ENCODE results near the gene AFAP1.

The AFAP1 gene

DNA sequence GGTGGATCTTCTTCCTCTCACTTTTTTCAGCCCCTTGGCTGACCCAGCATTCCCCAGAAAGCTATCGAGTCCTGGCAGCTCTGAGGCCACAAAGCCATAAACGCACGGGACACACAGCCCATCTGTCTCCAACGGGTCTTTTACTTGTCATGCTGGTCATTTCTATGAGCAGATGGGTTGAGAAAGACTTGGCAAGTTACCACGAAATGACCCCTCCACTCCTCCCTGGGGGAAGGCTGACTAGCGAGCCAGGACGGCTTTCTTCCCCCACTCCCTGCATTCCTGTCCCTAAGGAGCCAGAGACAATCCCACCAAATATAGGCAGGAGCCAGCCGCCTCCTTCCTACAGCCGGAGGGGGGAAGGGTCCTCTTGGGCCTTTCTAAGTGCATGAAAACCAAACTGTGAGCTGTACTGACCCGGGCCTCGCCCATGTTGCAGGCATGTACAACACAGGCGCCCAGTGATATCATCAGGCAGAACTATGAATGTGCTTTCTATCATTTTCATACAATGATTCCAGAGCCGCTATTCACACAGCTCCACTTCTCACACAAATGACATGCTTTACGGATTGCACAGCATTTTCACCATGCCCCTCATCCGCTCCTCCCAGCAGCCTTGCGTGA is 28.6 kb downstream of the AFAP1 start:
- FAIRE-seq = no peak

GRCh38 chr4:7910263-7910896 is 29.3 kb downstream of the AFAP1 start:
- no peak for FAIRE-seq

DNA sequence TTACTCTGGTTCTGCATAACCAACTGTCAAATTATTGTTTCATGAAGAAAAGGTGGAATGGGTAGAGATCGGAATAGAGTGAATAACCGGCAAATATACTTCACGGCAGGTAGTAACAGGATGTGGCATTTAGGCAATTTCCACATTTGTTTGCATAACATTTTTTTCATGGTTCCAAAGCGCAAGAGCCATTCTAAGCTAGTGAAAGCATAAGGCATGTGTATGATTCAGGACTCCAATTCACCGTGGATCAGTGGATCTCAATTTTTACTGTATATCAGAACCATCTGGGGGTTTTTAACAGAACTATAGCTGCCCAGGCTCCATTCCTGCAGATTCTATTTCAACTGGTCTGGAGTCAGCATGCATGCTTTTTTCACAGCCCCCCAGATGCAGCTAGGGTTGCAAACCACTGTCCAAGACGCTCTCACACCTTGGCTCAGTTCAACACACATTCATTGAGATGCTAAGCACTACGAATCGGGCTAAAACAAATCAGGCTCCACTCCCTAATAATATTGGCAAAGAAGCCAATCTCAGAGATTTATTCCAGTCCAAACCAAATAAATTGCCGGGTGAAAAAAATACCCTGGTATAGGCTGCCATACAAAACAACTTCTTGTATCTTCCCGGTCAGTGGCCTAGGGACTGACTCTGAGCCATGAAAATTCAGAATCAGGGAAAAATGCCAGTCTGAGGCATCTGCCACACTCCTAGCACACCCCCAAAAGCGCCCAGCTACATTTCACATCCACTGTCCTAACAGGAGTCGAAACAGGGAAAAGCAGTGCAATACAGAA is 30.0 kb downstream of the AFAP1 start:
- no peak for FAIRE-seq

- FAIRE-seq = no peak
Observed at GRCh38 chr4:7908668-7909067, 31.0 kb downstream of the AFAP1 start.

- no peak for FAIRE-seq
Observed at GRCh38 chr4:7907142-7907541, 32.5 kb downstream of the AFAP1 start.

GRCh38 chr4:7906171-7906701 is 33.4 kb downstream of the AFAP1 start:
- FAIRE-seq = no peak

DNA sequence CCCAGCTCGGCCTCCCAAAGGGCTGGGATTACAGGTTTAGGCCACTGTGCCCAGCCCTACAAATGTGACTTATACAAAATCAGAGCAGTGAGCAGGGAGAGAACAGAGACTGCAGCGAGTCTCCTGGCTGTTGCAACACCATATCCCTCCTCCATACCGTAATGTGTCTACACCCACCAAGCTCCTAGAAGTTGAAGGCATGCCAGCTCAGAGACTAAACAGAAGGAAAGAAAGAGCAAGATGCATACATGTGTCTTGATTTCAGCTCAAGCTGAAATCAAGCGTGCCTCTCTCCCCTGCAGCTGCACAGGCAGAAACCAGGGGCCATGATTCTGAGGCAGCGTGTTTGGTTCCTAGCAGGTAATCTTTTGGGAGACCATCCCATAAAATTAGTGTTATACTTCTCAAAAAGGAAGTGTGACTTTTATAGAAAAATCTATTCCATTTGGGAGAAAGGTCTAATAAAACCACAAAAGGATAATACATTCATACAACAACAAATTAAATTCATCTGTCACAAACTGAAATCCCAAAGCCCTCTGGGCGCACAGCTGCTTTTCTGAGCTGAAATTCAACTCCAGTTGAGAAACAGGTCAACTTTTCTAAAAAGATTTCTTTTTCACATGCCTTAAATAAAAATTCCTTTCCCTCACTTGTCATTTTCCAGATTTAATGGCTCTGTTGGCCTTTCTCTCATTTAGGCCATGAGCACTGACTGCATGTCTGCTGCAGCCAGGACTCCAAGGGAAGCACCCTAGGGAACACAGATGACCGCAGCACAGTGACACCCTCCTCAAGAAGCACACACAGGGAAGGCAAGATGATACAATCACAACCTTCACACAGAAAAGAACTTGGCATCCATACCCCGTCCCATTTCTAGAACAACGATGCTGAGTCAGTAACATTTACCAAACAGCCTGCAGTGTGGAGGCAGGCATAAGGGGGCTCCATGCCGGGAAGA is 34.4 kb downstream of the AFAP1 start:
- no peak for FAIRE-seq

DNA sequence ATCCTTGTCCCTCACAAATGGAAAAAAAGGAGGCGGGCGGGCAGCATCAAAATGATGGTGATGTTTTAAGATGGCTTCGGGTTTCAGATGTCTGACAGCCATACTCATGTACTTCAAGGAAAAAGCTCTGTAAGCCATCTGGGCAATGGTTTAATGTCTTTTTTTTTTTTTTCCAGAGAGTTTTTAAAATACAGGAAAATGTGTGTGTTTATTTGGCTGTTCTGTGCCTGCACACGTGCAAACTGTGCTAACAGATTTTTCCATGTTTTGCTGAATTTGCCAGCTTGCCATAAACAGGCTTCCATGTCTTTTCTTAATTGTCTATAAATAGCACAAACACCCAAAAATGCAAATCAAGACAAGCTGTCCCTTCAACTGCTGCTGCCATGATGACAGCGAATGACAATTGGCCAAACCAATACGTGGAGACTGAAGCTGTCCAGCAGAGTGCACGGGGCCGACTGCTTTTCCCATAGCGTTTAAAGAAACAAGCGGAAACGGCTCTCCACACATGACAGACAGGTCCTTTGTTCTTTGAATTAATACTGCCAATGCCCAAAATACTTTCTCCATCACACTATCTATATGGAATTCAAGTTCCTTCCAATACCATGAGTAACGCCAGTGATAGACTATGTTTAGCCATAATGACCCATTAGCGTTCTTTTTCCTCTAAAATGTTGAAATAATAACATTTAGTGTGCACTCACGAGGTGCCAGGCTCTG is 35.7 kb downstream of the AFAP1 start:
- FAIRE-seq = no peak

GRCh38 chr4:7902826-7903225 is 36.8 kb downstream of the AFAP1 start:
- no peak for FAIRE-seq

DNA sequence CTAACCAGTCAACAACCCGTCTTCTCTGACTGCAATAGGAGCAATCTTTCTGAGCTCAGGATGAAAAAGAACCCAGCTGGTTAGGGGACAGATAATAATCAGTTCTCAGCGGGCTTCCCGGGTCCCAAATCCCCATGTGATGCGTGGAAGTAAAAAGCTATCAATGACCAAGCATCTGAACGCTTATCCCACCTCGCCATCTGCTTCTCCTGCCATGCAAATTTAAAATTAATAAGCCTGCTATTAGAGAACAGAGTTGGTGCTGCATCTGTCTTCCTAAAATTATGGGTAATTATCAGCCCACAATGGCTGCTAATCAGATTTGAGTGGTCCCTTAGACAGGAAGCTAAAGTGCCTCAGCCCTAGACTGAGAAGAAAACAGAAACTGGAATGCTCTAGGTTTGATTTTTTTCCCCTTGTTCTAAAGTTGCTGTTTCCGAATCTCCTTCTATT is 37.5 kb downstream of the AFAP1 start:
- no peak for FAIRE-seq

GRCh38 chr4:7901311-7901885 is 38.3 kb downstream of the AFAP1 start:
- FAIRE-seq = no peak

GRCh38 chr4:7900334-7900909 is 39.2 kb downstream of the AFAP1 start:
- no peak for FAIRE-seq

DNA sequence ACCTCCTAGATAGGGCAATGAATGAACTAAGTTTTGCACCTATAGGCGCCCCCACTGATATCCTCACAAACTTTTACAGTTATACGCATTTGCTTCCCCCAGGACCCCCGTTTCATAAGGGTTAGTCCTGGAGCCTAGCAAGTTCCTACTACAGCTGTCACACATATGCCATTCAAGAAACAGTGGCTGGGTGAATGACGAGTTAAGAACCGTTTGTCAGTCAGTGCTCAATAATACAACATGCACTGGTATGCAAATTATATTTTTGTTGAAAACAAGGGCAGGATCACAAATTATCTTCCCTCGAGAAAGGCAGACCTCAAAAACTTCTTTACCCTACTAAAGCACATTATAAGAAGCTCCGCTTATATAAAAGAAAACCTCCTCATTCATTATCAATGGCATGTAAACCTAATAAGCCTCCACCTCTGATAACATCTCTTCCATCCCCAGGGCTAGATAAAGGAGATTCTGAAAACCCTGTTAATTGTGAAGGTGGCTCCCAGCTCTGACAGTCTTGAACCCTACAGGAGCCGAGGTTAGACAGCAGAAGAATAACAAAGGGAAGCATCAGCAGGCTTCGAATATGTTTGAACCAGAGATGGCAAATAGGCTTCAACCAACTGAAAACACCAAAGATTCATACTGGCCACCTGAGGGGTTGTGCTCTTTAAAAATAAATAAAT is 40.3 kb downstream of the AFAP1 start:
- no peak for FAIRE-seq

DNA sequence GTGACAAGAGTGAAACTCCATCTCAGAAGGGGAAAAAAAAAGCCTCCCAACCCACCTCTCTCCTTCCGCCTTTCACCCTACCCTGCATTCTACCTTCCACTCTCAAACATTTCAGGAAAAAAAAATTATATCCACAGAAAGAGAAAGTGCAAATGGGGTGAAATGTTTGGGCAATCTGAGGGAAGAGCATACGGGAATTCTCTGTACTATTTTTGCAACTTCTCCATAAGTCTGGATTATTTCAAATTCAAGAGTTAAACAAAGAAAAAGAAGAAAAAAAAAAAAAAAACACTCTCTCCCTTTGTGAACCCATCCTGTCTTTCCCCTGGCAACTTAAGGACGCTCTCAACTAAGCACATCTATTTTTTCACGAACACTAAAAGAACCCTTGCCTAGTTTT is 41.3 kb downstream of the AFAP1 start:
- no peak for FAIRE-seq

- FAIRE-seq = no peak
Observed at GRCh38 chr4:7897811-7898210, 41.9 kb downstream of the AFAP1 start.

DNA sequence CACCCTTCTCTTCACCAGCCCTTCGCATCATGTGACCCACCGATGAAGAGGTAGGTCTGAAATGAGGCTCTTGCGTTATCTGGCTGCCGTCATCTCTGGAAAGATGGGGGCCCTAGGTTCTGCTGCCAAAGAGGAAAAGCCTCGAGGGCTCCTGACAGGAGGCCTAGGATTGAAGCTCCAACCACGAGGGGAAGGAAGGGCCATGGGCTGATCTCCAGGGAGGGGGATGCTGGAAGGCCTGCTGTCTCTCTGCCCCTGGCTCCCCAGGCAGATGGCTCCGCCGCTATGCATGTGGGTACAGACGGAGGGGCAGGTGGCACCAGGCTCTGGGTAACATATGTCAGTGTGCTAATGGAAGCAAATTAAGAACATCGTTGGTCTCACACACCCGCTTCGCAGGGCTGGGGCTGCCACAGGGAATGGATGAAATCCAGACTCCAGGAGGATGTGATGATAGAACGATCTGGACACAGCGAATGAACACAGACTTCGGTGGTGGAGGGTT is 44.9 kb downstream of the AFAP1 start:
- no peak for FAIRE-seq

DNA sequence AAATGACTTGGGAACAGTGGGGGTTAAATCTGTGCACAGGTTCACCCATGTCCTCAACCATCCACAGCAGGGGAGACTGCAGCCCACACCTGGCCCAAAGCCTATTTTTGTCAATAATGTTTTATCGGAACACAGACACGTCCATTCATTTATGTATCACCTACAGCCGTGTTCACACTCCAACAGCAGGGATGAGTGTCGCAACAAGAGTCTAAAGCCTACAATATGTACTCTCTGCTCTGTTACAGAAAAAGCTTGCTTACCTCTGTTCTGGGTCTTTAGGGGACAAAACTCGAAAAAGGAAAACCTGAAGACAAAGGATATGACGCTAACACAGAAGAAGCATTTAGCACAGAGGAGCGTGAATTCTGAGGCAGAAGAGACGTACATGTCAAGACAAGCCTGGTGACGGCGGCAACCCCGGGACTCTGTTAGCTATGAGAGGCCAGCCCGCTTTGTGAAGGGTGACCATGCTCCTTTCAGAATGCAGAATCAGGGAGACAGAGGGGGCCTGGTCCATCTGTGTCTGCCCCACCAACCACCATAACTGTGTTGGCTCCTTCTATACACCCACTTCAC is 45.5 kb downstream of the AFAP1 start:
- no peak for FAIRE-seq

DNA sequence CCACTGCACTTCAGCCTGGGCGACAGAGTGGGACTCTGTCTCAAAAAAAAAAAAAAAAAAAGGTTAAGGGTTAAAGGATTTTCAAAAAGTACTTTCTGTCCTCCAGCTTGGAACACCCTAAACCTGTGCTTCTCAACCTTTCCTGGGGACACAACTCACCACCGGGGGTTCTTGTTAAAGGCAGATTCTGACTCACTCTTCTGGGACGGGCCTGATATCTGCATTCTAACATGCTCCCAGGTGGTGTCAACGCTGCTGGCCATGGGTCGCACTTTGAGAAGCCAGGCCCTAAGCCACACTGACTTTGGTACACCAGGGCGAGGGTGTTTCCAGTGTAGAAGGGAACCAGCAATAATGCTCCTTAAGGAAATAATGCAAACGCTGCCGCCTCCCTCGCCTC is 46.1 kb downstream of the AFAP1 start:
- no peak for FAIRE-seq

GRCh38 chr4:7892212-7893019 is 47.2 kb downstream of the AFAP1 start:
- no peak for FAIRE-seq

Measured in G401.6 (cell line).